B cell (primary cell): Measurements from ENCODE around the gene AKR1C4.

Experiments used
- EZH2 ChIP-seq: IDR thresholded peaks from 2 replicates; pipeline ENCODE4 v1.6.1; 2012; ENCODE audit warnings: borderline replicate concordance, low read depth, mild to moderate bottlenecking, moderate library complexity, low read length; ENCODE audit not compliant: insufficient read depth, poor library complexity, severe bottlenecking
- TF ChIP-seq, protein P1 (sequence below): fragments of 200-600 bp; IDR thresholded peaks from one replicate; pipeline ENCODE4 v1.8.0; 2022; ENCODE audit warnings: antibody characterized with exemption, mild to moderate bottlenecking

DNA sequence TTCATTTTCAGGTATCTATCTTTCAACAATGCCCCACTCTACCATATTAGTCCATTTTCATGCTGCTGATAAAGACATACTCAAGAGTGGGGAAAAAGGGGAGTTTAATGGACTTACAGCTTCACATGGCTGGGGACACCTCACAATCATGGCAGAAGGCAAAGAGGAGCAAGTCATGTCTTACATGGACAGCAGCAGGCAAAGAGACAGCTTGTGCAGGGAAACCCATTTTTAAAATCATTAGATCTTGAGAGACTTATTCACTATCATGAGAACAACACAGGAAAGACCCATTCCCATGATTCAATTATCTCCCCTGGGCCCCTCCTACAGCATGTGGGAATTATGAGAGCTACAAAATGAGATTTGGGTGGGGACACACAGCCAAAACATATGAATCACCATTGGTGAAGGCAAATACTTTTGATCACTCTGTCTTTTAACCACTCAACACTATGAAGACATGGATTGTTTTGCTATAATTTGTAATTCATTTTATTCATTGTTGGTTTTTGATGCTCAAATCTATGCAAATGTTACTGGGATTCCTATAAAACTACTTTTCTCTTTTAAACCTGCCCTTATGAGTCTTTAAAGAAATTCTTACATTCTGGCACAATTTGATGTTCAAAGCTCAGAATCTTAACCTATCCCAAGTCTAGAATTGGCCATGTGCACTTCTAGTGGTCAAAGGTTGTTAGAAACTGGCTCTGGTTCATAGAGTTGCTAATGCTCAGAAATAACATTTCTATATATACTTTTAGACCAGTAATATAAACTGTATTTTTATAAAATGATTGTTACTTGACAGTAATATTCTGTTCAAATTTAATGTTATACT, 15.3 kb downstream of the AKR1C4 start:
- no peak for TF ChIP-seq EZH2
- TF ChIP-seq, protein P1, sequence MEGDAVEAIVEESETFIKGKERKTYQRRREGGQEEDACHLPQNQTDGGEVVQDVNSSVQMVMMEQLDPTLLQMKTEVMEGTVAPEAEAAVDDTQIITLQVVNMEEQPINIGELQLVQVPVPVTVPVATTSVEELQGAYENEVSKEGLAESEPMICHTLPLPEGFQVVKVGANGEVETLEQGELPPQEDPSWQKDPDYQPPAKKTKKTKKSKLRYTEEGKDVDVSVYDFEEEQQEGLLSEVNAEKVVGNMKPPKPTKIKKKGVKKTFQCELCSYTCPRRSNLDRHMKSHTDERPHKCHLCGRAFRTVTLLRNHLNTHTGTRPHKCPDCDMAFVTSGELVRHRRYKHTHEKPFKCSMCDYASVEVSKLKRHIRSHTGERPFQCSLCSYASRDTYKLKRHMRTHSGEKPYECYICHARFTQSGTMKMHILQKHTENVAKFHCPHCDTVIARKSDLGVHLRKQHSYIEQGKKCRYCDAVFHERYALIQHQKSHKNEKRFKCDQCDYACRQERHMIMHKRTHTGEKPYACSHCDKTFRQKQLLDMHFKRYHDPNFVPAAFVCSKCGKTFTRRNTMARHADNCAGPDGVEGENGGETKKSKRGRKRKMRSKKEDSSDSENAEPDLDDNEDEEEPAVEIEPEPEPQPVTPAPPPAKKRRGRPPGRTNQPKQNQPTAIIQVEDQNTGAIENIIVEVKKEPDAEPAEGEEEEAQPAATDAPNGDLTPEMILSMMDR: no peak
